H1 (cell line): Measurements from ENCODE around the gene ADRM1. TPM values are rescaled to one million over a fixed set of nuclear protein-coding genes. Genes with fewer than 3 reads are reported as not detected.
A peak's percentile ranks its signal among the peaks of the same experiment; 100 is the strongest.

Experiments
- CTCF ChIA-PET: fragments of 300-600 bp; sonication (Branson Sonifier 250); formaldehyde crosslinking; loops from one replicate; lab custom pipeline; 2021; ENCODE audit not compliant: partially characterized antibody; lab: Charles Lee
- POLR2A ChIA-PET: fragments of 300-600 bp; sonication (Branson Sonifier 250); formaldehyde crosslinking; loops from one replicate; lab custom pipeline; 2021; ENCODE audit warnings: inconsistent platforms; ENCODE audit not compliant: partially characterized antibody; lab: Charles Lee
- DNase-seq, 2 experiments: peaks; one replicate each; pipeline versions ENCODE4 v3.0.0 to v3.0.0-alpha.2; 2010 to 2022; ENCODE audit warnings: low spot score in 2 of 2, low read depth in 1 of 2, mixed read lengths in 1 of 2
- FAIRE-seq: peaks from 2 replicates; lab custom pipeline; 2011; peaks lifted over from hg19 to GRCh38; lab: Jason Lieb, UNC
- H2AFZ ChIP-seq: 2 replicates; pipeline ENCODE4 v1.8.1; 2012; ENCODE audit warnings: low read length, inconsistent platforms
- H2AK5ac ChIP-seq: 2 replicates; pipeline ENCODE4 v1.6.1; 2013; ENCODE audit warnings: low read depth, low read length
- H2BK120ac ChIP-seq: replicated peaks from 2 replicates; pipeline ENCODE3; 2013; ENCODE audit warnings: low read depth, low read length, inconsistent platforms
- H2BK12ac ChIP-seq: 2 replicates; pipeline ENCODE4 v1.6.1; 2013; ENCODE audit warnings: low read depth, low read length
- H2BK15ac ChIP-seq: 2 replicates; pipeline ENCODE4 v1.6.1; 2013; ENCODE audit warnings: low read length
- H2BK20ac ChIP-seq: 2 replicates; pipeline ENCODE4 v1.6.1; 2013; ENCODE audit warnings: low read length
- H2BK5ac ChIP-seq: 2 replicates; pipeline ENCODE4 v1.6.1; 2013; ENCODE audit warnings: low read depth, low read length
- H3K14ac ChIP-seq: 2 replicates; pipeline ENCODE4 v1.6.1; 2013; ENCODE audit warnings: inconsistent platforms; ENCODE audit not compliant: insufficient read length
- H3K18ac ChIP-seq: 2 replicates; pipeline ENCODE4 v1.6.1; 2013; ENCODE audit warnings: low read length; ENCODE audit errors: extremely low read depth
- H3K23ac ChIP-seq: 2 replicates; pipeline ENCODE4 v1.6.1; 2013; ENCODE audit warnings: inconsistent platforms; ENCODE audit not compliant: insufficient read length
- H3K23me2 ChIP-seq: 2 replicates; pipeline ENCODE4 v1.6.1; 2013; ENCODE audit warnings: low read depth, low read length
- H3K27ac ChIP-seq: 2 replicates; pipeline ENCODE4 v1.6.1; 2011; ENCODE audit warnings: low read depth, low read length, inconsistent platforms
- H3K27me3 ChIP-seq, 4 experiments: replicated peaks in 1 of 4; 1 replicate in 1 of 4; 2 replicates in 3 of 4; pipeline versions ENCODE4 v1.6.1 to v1.8.1; 2011 to 2013; ENCODE audit warnings: low read length in 3 of 4, mild to moderate bottlenecking in 3 of 4, inconsistent platforms in 2 of 4, mixed read lengths in 2 of 4, moderate library complexity in 1 of 4; ENCODE audit not compliant: control insufficient read depth in 3 of 4, insufficient read depth in 3 of 4; ENCODE audit errors: extremely low read depth in 1 of 4
- H3K36me3 ChIP-seq, 4 experiments: 2 replicates each; pipeline versions ENCODE4 v1.6.1 to v1.8.1; 2011 to 2013; ENCODE audit warnings: mild to moderate bottlenecking in 4 of 4, low read length in 3 of 4, moderate library complexity in 2 of 4, control low read depth in 1 of 4, inconsistent platforms in 1 of 4; ENCODE audit not compliant: insufficient read depth in 4 of 4, control insufficient read depth in 2 of 4
- H3K4ac ChIP-seq: replicated peaks from 2 replicates; pipeline ENCODE3; 2013; ENCODE audit warnings: low read length, low read depth, mixed read lengths, inconsistent platforms; ENCODE audit not compliant: insufficient read length
- H3K4me1 ChIP-seq, 4 experiments: replicated peaks in 1 of 4; 1 replicate in 1 of 4; 2 replicates in 3 of 4; pipeline versions ENCODE4 v1.6.1 to v1.8.1; 2011 to 2013; ENCODE audit warnings: low read length in 3 of 4, inconsistent platforms in 2 of 4, mixed read lengths in 1 of 4; ENCODE audit not compliant: insufficient read depth in 4 of 4, control insufficient read depth in 3 of 4
- H3K4me2 ChIP-seq, 2 experiments: 2 replicates each; pipeline versions ENCODE4 v1.6.1 to v1.8.1; 2011 to 2013; ENCODE audit warnings: low read depth in 2 of 2, low read length in 2 of 2, control low read depth in 1 of 2, inconsistent platforms in 1 of 2, mild to moderate bottlenecking in 1 of 2; ENCODE audit not compliant: insufficient read depth in 1 of 2
- H3K4me3 ChIP-seq, 4 experiments: fragments of 200-600, 300-600 bp in 1 of 4; sonication (generic), shearing (Covaris generic), sonication (Bioruptor Twin) in 1 of 4; 2 replicates each; pipeline versions ENCODE4 v1.5.1 to v1.8.1; 2011 to 2016; ENCODE audit warnings: low read length in 4 of 4, low read depth in 3 of 4, control low read depth in 2 of 4, inconsistent platforms in 2 of 4, mild to moderate bottlenecking in 2 of 4, mixed read lengths in 1 of 4, moderate library complexity in 1 of 4; ENCODE audit not compliant: insufficient read depth in 2 of 4; ENCODE audit errors: extremely low read depth in 1 of 4
- H3K56ac ChIP-seq: replicated peaks from 2 replicates; pipeline ENCODE3; 2013; ENCODE audit warnings: low read depth, mild to moderate bottlenecking, mixed read lengths, low read length, inconsistent platforms; ENCODE audit not compliant: insufficient read length
- H3K79me1 ChIP-seq: 2 replicates; pipeline ENCODE4 v1.6.1; 2013; ENCODE audit warnings: low read depth, low read length, control low read depth
- H3K79me2 ChIP-seq, 2 experiments: 2 replicates each; pipeline versions ENCODE4 v1.6.1 to v1.8.1; 2012 to 2013; ENCODE audit warnings: low read length in 2 of 2, mild to moderate bottlenecking in 2 of 2, inconsistent platforms in 1 of 2; ENCODE audit not compliant: insufficient read depth in 2 of 2, control insufficient read depth in 1 of 2
- H3K9ac ChIP-seq, 4 experiments: replicated peaks in 1 of 4; 1 replicate in 1 of 4; 2 replicates in 3 of 4; pipeline versions ENCODE4 v1.6.1 to v1.8.1; 2011 to 2013; ENCODE audit warnings: low read depth in 3 of 4, low read length in 3 of 4, control low read depth in 2 of 4, mild to moderate bottlenecking in 2 of 4, moderate library complexity in 2 of 4, inconsistent platforms in 1 of 4; ENCODE audit errors: extremely low read depth in 1 of 4
- H3K9me3 ChIP-seq, 2 experiments: 2 replicates each; pipeline versions ENCODE4 v1.6.1 to v1.8.1; 2012 to 2013; ENCODE audit warnings: mild to moderate bottlenecking in 2 of 2, moderate library complexity in 2 of 2, control low read depth in 1 of 2, inconsistent platforms in 1 of 2, low read depth in 1 of 2, low read length in 1 of 2, mixed read lengths in 1 of 2; ENCODE audit not compliant: insufficient read depth in 2 of 2
- H4K20me1 ChIP-seq, 2 experiments: replicated peaks in 1 of 2; 2 replicates each; pipeline versions ENCODE3 to v1.8.1; 2011 to 2013; ENCODE audit warnings: inconsistent platforms in 2 of 2, low read length in 2 of 2, mild to moderate bottlenecking in 1 of 2; ENCODE audit not compliant: insufficient read depth in 2 of 2, control insufficient read depth in 1 of 2
- H4K5ac ChIP-seq: 2 replicates; pipeline ENCODE4 v1.6.1; 2013; ENCODE audit warnings: low read length, low read depth, mixed read lengths, inconsistent platforms; ENCODE audit not compliant: insufficient read length
- H4K8ac ChIP-seq: 2 replicates; pipeline ENCODE4 v1.8.0; 2013; ENCODE audit warnings: mild to moderate bottlenecking, moderate library complexity, low read length, inconsistent platforms; ENCODE audit not compliant: insufficient read depth; ENCODE audit errors: extremely low read depth
- H4K91ac ChIP-seq: replicated peaks from 2 replicates; pipeline ENCODE3; 2013; ENCODE audit warnings: low read length, mixed read lengths, inconsistent platforms; ENCODE audit not compliant: insufficient read length
- GTF2F1 ChIP-seq: IDR thresholded peaks from 2 replicates; pipeline ENCODE4 v1.6.1; 2012; ENCODE audit warnings: low read depth, low read length, improper control_type of control experiment, borderline replicate concordance
- MAFK ChIP-seq: IDR thresholded peaks from 2 replicates; pipeline ENCODE4 v1.6.1; 2012; ENCODE audit warnings: low read depth, mild to moderate bottlenecking, improper control_type of control experiment, low read length
- RNF2 ChIP-seq: fragments of 200-900, 300-1000 bp; sonication (generic); IDR thresholded peaks from 2 replicates; pipeline ENCODE4 v1.7.1; 2016; ENCODE audit warnings: borderline replicate concordance, low read depth, mild to moderate bottlenecking, antibody characterized with exemption, low read length; ENCODE audit not compliant: poor library complexity, severe bottlenecking; ENCODE audit errors: missing control alignments
- SRF ChIP-seq: IDR thresholded peaks from 2 replicates; pipeline ENCODE4 v1.6.1; 2011; ENCODE audit warnings: mild to moderate bottlenecking, low read depth, low read length, moderate library complexity
- TBP ChIP-seq: IDR thresholded peaks from 2 replicates; pipeline ENCODE4 v1.6.1; 2011; ENCODE audit warnings: low read depth, low read length, improper control_type of control experiment
- WGBS, 2 experiments: shearing (Covaris generic) in 1 of 2; methylation state at CpG; one replicate each; pipeline versions ENCODE4 v1.1.6 to v1.1.7; 2013 to 2015; ENCODE audit warnings: low lambda C conversion rate in 2 of 2, mixed read lengths in 2 of 2, inconsistent platforms in 1 of 2, low coverage in 1 of 2, missing lambda C conversion rate in 1 of 2; ENCODE audit not compliant: insufficient replicate concordance in 2 of 2, insufficient coverage in 1 of 2, insufficient read length in 1 of 2; ENCODE audit errors: extremely low coverage in 1 of 2, missing lambda C conversion rate in 1 of 2; 5-methylcytosine and 5-hydroxymethylcytosine counted together
- polyA plus RNA-seq, 7 experiments: library from polyadenylated mRNA; depleted of rRNA in 3 of 7; stranded (reverse) in 5 of 7; unstranded in 2 of 7; fragments of >200 nt in 5 of 7; fragments of 200-250 nt in 2 of 7; gene quantifications; 1 replicate in 5 of 7; 2 replicates in 1 of 7; 4 replicates in 1 of 7; pipeline versions ENCODE4 v1.2.1 to v1.2.3, GENCODE V29; 2011 to 2013; ENCODE audit warnings: missing spikeins in 2 of 7, mixed read lengths in 2 of 7
- total RNA-seq: library from RNA; stranded (reverse); fragmentation: NEBNext Ultra II Directional; extraction: Animal tissue kit (Norgen Biotek cat#: 25700); gene quantifications from 2 replicates; pipeline ENCODE4 v1.2.1, GENCODE V29; 2021

The ADRM1 gene
- total and polyA plus RNA-seq, 2 of the 8 experiments (the other 6 are each of a cell fraction or from before 2014, with no cell fraction given), result 126 to 214 TPM

DNA sequence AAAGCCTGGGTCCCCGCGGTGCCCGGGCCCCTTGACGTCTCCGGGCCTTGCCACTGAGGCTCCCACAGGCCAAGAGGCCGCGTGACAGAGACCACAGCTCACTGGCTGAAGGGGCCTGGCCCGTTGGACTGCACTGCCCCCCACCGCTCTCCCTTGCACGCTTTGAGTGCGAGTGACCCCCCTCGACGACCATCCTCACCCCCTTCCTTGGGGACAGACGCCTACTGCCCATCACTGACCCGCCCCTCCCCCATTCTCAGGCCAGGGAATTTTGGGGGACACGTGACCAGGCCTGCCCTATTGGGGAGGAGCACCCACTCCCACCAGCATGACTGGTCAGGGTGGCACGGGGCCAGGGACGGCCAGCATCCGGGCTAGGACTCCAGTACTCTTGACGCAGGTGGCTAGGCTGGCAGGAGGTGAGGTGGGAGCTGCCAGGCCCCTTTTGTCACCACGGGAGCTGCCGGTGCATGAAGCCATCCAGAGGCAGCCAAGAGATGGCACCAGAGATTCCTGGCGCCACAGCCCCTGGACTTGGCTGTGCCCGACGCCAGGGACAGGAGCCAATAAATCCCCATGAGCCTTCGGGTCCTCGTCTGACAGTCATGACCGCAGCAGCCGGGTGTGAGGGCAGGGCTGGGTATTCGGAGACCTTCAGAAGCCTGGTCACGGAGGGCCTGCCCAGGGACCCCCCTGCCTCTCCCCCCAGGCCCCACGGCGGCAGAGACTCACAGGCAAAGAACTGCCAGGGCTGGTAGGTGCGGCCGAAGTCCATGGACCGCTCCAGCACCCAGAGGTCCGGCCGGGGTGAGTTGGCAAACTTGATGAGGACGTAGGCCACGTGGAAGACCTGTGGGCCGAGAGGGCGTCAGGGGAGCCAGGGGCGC is 49.8 kb downstream of the ADRM1 start:
- FAIRE-seq, result no peak
- Histone ChIP-seq H2BK20ac (no peak overlapping the region), H4K5ac (no peak overlapping the region), H2AK5ac (no peak overlapping the region), H3K56ac (no peak overlapping the region), H3K14ac (no peak overlapping the region), H2BK12ac (no peak overlapping the region), H3K79me2 (peaks cover 10 to 42% of the 10 kb centered on the region in 2 experiments; a peak in 3 of 4 replicates), H2BK15ac (no peak overlapping the region), H3K4ac (no peak overlapping the region), H3K23ac (no peak overlapping the region), H3K9me3 (peaks cover 0 to 3% of the 10 kb centered on the region in 2 experiments; a peak in 2 of 4 replicates), H3K4me1 (peaks cover 0 to 29% (median 21%) of the 10 kb centered on the region in 4 experiments; a peak in 6 of 7 replicates), H3K27me3 (no peaks in the 10 kb centered on the region), H3K23me2 (no peaks in the 10 kb centered on the region; the same call in 1 of the 2 replicates), H2AFZ (no peak overlapping the region), H2BK5ac (no peak overlapping the region; the same call in 1 of the 2 replicates), H3K4me3 (no peak overlapping the region), H2BK120ac (no peak overlapping the region), H4K8ac (peak overlapping the region; percentile 68; the same call in 1 of the 2 replicates), H3K18ac (no peak overlapping the region), H3K36me3 (peaks cover 17 to 39% (median 31%) of the 10 kb centered on the region in 4 experiments; a peak in 6 of 8 replicates), H3K4me2 (no peak overlapping the region), H3K9ac (no peak overlapping the region), H4K20me1 (peaks cover 0 to 21% of the 10 kb centered on the region in 2 experiments), H4K91ac (no peak overlapping the region), H3K79me1 (peaks cover 19% of the 10 kb centered on the region), H3K27ac (no peak overlapping the region)
- POLR2A ChIA-PET, result interaction anchor here (0.6 to 12.3 kb wide), 6 partner anchors 10 to 47 kb away, joined by 3 to 114 read pairs (median 5); partner anchors contain the start of gene LAMA5
- no peak for DNase-seq
- 92% methylated on average over 39 of the region's 43 CpGs; no CpG with 5 or more reads in 1 of the 2 experiments for WGBS, 2 experiments
- CTCF ChIA-PET, result interaction anchor here (0.7 to 2.7 kb wide), 4 partner anchors 8 to 390 kb away, joined by 3 to 13 read pairs (median 4); no protein-coding TSS in a partner anchor
- TF ChIP-seq SRF, result no peak
- TF ChIP-seq RNF2, result no peak
- no peak for TF ChIP-seq TBP
- no peak for TF ChIP-seq GTF2F1
- no peak for TF ChIP-seq MAFK
